Duodenal mucosa (tissue), 2 donors: ENCODE measurements around the gene SPO11.

Experiments
- H3K27ac ChIP-seq: one replicate; pipeline ENCODE4 v1.7.0; 2013; ENCODE audit warnings: low read depth, low read length
- H3K27me3 ChIP-seq, 2 donors: one replicate each; pipeline ENCODE4 v1.7.0; 2013; ENCODE audit warnings: low read length in 2 of 2, control low read depth in 1 of 2; ENCODE audit not compliant: insufficient read depth in 2 of 2, control insufficient read depth in 1 of 2
- H3K36me3 ChIP-seq, 2 donors: one replicate each; pipeline ENCODE4 v1.7.0; 2013; ENCODE audit warnings: low read length in 2 of 2, control low read depth in 1 of 2; ENCODE audit not compliant: insufficient read depth in 2 of 2, control insufficient read depth in 1 of 2
- H3K4me1 ChIP-seq, 2 donors: one replicate each; pipeline ENCODE4 v1.7.0; 2013; ENCODE audit warnings: low read length in 2 of 2, control low read depth in 1 of 2; ENCODE audit not compliant: insufficient read depth in 2 of 2, control insufficient read depth in 1 of 2
- H3K4me3 ChIP-seq, 2 donors: one replicate each; pipeline ENCODE4 v1.7.0; 2013; ENCODE audit warnings: low read length in 2 of 2, low read depth in 1 of 2
- H3K9ac ChIP-seq, 2 donors: one replicate each; pipeline ENCODE4 v1.7.0; 2013; ENCODE audit warnings: low read length in 2 of 2, low read depth in 1 of 2
- H3K9me3 ChIP-seq, 2 donors: one replicate each; pipeline ENCODE4 v1.7.0; 2013; ENCODE audit warnings: low read length in 2 of 2, control low read depth in 1 of 2; ENCODE audit not compliant: control insufficient read depth in 1 of 2

The SPO11 gene

DNA sequence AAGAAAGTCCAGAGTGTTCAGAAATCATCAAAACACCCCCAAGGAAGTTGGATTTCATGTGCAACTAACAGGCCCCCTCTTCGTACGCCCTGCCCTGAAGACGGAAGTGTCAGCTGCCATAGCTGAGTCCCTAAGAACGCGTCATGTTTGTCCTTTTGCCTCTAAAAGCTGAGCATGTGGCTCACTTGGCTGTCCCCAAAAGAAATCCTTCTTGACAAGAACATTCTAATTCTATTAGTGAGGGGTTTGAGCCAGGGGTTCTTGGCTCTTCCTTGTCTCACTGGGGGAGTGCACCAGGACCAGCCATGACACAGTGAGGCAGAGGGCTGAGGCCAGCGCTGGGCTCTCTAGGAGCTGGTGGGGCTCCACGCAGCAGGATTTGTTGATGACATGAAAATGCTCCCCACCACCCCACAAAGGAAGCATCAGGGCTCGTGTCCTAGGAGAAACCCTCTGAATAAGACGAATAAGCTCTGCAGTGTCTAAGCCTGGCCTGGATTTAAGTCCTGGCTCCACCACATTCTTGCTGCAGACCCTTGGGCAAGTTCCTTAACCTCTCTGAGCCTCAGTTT is 20.0 kb upstream of the SPO11 start:
- no peaks in the 10 kb centered on the region for H3K4me1 ChIP-seq
- H3K27me3 ChIP-seq = no peaks in the 10 kb centered on the region
- no peak overlapping the region for H3K9ac ChIP-seq
- H3K27ac ChIP-seq = no peak overlapping the region
- H3K36me3 ChIP-seq = no peaks in the 10 kb centered on the region
- H3K4me3 ChIP-seq = no peak overlapping the region
- no peaks in the 10 kb centered on the region for H3K9me3 ChIP-seq

DNA sequence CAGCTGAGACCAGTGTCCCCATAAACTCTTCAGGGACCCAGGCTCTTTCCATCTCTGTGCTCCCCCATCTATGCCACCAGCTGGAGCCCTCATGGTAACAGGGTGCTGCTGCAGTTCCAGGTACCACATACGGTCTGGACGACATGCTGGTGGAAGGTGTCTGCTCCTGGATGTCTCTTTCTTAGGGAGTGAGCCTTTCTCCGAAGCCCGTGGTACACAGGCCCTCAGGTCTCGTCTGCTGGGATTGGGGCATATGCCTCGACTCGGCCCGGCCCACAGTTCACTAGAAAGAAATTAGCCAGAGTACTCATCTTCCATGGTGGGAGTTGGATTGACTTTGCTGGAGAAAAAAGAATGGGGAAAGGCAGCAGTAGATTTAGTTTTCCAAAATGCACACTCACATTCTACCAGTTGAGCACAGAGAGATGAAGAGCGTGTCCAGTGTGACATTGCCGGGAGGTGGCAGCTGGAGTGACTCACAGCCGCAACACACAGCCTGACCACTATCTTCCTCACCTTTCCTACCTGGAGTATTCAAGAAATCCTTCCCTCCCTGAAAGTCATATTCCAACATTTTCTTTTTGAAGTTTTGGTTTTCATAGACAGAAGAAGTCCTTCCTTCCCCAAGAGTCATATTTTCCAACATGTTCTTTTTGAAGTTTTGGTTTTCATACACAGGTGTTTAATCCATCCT is 18.6 kb upstream of the SPO11 start:
- Histone ChIP-seq H3K4me3 (no peak overlapping the region), H3K27me3 (peaks cover 0 to 4% of the 10 kb centered on the region in 2 donors), H3K36me3 (no peaks in the 10 kb centered on the region), H3K4me1 (no peaks in the 10 kb centered on the region), H3K27ac (no peak overlapping the region), H3K9me3 (no peaks in the 10 kb centered on the region), H3K9ac (no peak overlapping the region)

DNA sequence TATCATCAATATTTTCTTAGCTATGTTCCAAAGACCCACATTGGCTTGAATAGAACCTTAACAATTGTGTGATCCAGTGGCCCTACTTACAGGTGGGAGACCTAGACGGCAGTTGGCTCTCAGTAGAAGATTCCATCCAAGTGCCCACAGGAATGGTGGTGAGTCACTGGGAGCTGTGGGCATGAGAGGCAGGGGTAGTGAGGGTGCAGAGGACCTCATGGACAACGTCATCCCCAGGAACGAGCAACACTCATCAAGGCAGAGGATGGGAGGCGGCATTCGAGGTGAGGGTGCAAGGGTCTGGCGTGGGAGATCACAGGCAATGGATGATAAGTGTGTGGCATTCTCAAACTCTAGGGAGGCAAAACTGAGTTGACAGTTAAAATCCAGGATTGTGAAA is 17.5 kb upstream of the SPO11 start:
- Histone ChIP-seq H3K27ac (no peak overlapping the region), H3K9ac (no peak overlapping the region), H3K27me3 (peaks cover 0 to 4% of the 10 kb centered on the region in 2 donors), H3K36me3 (no peaks in the 10 kb centered on the region), H3K4me1 (no peaks in the 10 kb centered on the region), H3K4me3 (no peak overlapping the region), H3K9me3 (no peaks in the 10 kb centered on the region)

DNA sequence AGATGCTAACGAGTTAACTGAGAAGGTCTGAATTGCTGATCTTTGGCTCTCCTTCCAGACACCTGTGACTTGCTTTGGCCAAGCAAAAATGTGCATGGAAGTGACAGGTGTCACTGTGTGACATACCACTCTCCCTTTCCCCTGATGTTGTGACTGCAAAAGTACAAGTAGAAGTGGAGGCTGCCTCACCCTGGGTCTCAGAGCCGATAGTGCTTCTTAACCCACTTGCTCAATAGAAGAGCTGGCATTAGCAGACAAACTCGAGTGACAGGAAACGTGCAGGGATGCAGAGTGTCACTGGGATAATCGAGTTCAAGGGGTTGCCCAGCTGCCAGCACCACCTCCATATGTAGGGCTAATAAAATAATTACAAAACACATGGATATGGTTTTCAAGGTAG is 16.4 kb upstream of the SPO11 start:
- Histone ChIP-seq H3K27me3 (peaks cover 0 to 4% of the 10 kb centered on the region in 2 donors), H3K9ac (no peak overlapping the region), H3K27ac (no peak overlapping the region), H3K4me1 (no peaks in the 10 kb centered on the region), H3K36me3 (no peaks in the 10 kb centered on the region), H3K4me3 (no peak overlapping the region), H3K9me3 (no peaks in the 10 kb centered on the region)

DNA sequence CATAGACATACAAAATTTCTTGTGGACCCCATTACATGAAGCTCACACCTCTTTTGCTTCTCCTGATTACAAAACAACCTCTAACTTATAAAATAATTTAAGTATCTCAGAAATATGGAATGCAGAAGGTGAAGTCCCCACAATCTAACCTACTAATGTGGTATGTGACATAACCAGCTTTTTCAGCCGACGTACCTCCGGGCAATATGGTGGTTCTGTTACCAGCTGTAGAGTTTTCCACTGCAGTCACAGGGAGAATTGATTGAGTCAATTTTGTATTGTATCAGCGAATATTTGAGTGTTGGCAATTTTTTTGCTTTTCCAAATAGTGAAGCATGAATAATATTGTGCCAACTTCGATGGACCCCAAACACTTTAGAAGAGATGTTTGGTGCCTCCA is 15.7 kb upstream of the SPO11 start:
- Histone ChIP-seq H3K27me3 (peaks cover 0 to 4% of the 10 kb centered on the region in 2 donors), H3K9me3 (no peaks in the 10 kb centered on the region), H3K36me3 (no peaks in the 10 kb centered on the region), H3K4me3 (no peak overlapping the region), H3K27ac (no peak overlapping the region), H3K4me1 (no peaks in the 10 kb centered on the region), H3K9ac (no peak overlapping the region)

DNA sequence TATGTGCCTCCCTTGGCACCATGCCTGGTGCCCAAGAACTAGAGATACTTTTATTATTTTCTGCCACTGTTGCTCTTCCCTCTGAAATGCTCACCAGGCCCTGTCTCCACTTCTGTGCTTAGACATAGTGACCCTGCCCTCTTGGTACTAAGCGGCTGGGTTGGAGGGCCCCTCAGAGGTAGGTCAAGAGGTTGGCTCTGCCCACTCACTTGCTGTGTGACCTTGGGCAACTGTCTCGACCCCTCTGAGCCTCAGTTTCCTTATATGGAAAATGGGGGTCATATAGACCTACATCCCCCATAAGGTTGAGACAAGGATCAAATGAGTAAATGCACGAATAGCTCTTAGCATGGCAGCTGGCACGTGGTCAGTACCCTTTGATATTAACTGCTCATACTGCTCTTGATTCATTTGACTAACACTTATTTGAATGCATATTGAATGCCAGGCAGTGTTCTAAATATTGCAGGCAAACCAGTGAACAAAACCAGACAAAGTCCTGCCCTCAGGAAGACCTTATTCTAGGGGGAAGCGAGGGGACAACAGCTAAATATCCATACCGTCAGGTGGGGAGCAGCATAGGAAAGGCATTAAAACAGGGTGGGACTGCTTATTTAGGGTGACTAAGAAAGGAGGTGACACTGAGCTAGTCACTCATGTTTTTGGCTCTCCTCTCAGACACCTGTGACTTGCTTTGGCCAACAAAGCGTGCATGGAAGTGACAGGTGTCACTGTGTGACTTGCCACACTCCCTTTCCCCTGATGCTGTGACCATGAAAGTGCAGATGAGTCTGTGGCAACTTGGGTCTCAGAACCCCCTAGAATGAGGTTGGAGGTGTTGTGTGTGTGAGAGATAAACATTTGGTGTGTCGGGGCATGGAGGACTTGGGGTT is 14.3 kb upstream of the SPO11 start:
- Histone ChIP-seq H3K27ac (no peak overlapping the region), H3K36me3 (no peaks in the 10 kb centered on the region), H3K4me3 (no peak overlapping the region), H3K9ac (no peak overlapping the region), H3K4me1 (no peaks in the 10 kb centered on the region), H3K9me3 (no peaks in the 10 kb centered on the region), H3K27me3 (peaks cover 0 to 4% of the 10 kb centered on the region in 2 donors)

DNA sequence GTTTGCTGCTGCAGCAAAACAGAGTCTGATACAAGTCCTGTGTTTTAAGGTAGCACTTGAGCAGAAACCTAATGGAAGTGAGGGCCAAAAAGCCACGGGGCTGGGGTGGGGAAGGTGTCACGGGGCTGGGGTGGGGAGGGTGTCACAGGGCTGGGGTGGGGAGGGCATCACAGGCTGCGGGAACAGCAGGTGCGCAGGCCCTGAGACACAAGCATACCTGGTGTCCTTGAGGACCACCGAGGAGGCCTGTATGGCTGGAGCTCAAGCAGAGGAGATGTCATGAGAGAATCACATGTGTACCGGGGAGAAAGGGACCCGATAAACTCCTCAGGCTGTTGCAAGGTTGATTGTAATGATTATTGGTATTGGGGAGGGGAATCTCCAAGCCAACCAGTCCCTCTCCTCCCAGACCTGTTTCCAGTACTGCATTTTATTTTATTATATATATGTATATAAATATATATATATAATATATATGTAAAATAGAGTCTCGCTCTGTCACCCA is 13.6 kb upstream of the SPO11 start:
- Histone ChIP-seq H3K4me3 (no peak overlapping the region), H3K27ac (no peak overlapping the region), H3K9ac (no peak overlapping the region), H3K9me3 (no peaks in the 10 kb centered on the region), H3K4me1 (no peaks in the 10 kb centered on the region), H3K36me3 (no peaks in the 10 kb centered on the region), H3K27me3 (peaks cover 0 to 4% of the 10 kb centered on the region in 2 donors)

DNA sequence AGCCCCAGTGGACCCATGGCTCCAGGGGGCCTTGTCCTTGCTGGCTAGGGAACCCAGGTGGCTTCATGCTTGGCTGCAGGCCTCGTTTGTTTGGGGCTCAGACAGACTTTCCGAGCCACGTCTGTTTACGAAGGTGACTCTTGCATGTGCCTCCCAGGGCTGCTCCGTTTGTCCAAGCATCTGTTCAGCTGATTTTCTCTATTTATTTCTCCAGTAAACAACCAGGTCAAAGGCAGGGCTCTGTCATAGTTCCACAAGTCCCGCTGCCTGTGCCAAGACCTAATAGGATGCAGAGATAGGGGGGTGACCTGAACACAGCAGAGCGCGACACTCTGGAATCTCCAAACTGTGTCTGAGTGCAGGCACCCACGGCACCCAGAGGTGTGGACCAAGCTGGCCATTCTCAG is 12.8 kb upstream of the SPO11 start:
- Histone ChIP-seq H3K9me3 (no peaks in the 10 kb centered on the region), H3K9ac (no peak overlapping the region), H3K4me3 (no peak overlapping the region), H3K36me3 (no peaks in the 10 kb centered on the region), H3K27ac (no peak overlapping the region), H3K27me3 (peaks cover 4 to 5% of the 10 kb centered on the region in 2 donors), H3K4me1 (no peaks in the 10 kb centered on the region)

DNA sequence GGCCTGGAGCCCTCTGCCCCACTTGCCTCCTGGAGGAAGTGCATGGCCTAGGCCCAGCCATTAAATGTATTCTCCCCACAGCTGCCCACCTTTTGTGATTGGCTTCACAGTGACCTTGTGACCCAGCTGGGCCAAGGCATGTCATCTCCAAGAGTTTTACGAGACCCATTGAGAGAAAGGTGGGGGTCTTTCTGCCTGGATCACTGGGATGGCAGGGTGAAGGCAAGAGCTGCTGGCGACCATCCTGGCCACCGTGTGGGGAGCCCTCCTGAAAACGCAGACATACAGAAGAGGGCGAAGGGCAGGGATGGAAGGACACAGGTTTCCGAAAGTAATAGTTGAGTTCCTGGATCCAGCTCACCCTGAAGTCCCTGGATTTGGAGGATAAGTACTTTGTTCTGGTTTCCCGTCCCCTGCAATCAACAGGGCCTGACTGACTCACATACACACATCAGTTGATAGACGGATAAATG is 12.3 kb upstream of the SPO11 start:
- no peaks in the 10 kb centered on the region for H3K4me1 ChIP-seq
- H3K9ac ChIP-seq = no peak overlapping the region
- no peaks in the 10 kb centered on the region for H3K9me3 ChIP-seq
- H3K27ac ChIP-seq = no peak overlapping the region
- no peak overlapping the region for H3K4me3 ChIP-seq
- H3K27me3 ChIP-seq = peaks cover 5% of the 10 kb centered on the region in 2 donors
- H3K36me3 ChIP-seq = no peaks in the 10 kb centered on the region
